NCI-H1436 treated with DMSO at 0.1 percent for 48 hours (cell line): ENCODE measurements around the gene UGCG.
"Not testable (repeated sequence)": the region's sequence is repeated elsewhere in the genome, so short reads cannot be mapped to it uniquely, and the experiment has no call there.

Source experiments
- DNase-seq: peaks from one replicate; lab custom pipeline; 2025; lab: John Stamatoyannopoulos, UW

Gene UGCG

GRCh38 chr9:111895996-111896941, at the start of gene UGCG:
TSS of gene UGCG (plus strand) at chr9:111896814. CDS start at chr9:111897216, 402 bp downstream.
- DNase-seq, result no peak

- DNase-seq, result no peak
Measured at GRCh38 chr9:111851553-111851952, 45.1 kb upstream of the UGCG start.

DNA sequence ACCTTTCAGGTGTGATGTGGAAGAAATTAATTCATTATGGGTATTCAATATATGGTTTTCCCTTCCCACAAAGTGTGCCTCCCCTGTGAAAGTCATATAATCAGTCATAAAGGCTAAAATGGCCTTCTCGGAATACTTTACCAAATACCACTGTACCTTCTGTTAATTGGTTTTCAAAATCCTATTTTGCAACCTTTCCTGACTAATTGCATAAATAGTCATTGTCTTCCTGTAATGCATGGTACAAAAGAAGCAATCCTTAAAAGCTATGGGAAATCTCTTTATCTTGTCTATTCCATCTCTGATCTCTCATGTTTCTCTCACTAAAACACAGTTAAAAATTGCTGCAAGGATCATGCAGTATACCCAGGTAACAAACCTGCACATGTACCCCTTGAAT, 44.3 kb upstream of the UGCG start:
- DNase-seq, result no peak

- no peak for DNase-seq
Measured at GRCh38 chr9:111853450-111853827, 43.2 kb upstream of the UGCG start.

DNA sequence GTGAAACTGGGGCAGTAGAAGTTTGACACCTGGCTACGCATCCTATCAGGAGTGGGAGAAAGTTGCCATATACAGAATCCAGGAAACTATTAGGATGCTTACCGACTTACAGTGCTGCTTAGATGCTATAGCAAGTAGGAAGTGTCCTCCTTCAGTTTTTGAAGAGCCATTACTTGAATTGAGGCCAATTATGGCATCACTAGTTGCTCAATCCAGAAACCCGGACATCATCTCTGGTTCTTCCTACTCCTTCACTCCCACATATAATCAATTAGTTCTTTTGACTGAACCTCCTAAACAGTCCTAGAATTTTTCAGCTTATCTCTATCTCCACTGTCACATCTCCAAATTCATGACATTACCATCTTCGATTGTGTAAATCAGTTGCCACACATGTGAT, 41.8 kb upstream of the UGCG start:
- DNase-seq, result no peak

DNA sequence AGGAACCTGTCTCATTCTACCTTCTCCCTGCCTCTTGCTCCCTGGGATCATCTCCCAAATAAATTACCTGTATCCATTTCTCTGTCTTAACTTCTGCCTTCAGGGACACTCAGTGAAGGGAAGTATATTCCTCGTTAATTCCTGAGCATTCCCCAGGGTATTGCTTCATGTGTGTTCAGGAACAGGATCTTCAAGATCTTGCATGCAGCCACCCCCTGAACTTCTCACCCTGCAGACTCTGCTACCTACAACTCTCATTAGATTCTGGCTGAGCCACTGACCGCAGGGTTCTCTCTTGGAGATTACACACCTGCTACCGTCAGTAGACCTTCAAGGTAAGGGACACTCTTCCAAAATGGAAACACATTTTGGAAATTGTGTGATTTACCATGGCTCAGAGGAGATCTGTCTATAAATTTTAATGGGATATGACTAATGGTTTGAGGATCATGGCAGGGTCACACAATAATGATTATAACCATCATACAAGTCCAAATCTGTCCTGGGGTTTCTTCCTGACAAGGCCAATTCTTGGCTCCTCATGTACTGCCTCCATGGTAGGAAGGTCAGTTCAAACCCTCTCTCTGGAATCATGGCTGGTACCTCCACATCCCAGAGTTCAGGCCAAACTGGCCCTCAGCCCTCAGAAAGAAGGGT, 38.9 kb upstream of the UGCG start:
- no peak for DNase-seq

DNA sequence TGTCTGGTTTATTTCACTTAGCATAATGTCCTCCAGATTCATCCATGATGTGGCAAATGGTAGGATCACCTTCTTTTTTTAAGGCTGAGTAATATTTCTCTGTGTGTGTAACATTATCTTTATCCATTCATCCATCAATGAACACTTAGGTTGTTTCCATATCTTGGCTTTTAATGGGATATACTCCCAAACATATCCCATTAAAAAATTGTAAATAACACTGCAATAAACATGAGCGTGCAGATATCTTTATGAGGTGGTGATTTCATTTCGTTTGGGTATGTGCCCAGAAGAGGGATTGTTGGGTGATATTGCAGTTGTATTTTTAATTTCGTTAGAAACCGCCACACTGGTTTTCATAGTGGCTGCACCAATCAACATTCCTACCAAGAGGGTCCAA, 36.2 kb upstream of the UGCG start:
- no peak for DNase-seq

DNA sequence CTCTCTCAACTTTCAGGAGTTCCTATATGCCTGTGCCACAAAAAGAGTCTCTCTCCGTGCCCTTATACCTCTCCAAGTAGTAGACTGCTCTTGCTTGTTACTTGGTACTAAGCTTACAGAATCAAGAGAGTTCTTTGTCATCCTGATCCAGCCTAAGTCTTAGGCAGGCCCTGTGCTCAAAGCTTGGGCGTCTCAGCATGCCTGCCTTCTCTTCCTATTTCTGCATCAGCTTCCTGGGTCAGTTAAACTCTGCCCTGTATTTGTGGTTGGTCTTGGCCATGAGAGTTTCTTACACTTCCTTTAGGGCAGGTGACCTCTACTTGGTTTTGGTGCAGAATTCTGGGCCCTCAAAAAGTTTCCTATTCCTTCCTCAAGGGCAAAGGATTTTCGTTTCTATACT, 33.0 kb upstream of the UGCG start:
- DNase-seq, result no peak

DNA sequence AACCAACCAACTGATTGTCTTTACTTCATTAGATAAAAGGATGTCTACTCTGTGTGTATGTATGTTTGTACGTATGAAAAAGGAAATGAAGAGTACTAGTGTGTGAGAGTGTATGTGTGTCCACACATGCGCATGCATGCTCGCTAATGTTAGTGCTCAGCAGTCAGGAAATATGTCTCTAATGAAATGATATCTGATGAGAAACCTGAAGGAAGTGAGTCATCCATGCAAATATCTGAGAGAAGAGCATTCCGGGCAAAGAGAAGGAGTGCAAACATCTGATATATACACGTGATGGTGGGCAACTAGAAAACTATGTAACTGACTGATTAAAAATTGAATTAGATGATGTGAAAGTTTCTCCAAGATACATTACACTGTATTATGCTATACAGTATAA, 29.6 kb upstream of the UGCG start:
- no peak for DNase-seq

GRCh38 chr9:111868475-111868874, 28.1 kb upstream of the UGCG start:
- no peak for DNase-seq

DNA sequence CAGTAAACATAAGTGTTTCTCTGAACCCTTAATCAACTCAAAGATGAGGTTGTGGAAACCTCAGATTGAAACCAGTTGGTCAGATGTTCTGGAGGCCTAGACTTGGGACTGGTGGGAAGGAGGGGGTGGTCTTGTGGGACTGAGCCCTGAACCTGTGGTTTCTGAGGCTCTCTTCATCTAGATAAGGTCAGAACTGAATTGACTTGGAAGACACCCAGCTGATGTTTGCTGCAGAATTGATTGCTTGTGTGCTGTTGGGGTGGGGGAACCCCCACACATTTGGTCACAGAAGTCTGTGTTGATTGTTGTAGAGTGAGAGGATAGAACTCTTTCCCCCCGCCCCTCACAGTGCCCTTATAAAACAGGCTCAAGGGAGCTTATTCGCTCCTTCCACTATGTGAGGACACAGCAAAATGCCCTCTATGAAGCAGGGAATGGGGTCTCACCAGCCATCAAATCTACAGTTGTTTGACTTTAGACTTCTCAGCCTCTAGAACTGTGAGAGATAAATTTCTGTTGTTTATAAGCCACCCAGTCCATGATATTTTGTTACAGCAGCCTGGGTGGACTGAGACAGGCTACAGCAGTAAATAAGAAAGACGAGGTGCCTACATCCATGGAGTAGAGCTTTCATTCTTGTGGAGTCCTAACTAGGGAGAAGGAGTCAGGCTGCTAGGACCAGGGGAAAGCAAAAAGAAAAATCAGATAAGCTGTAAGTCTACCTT, 25.7 kb upstream of the UGCG start:
- DNase-seq, result no peak

DNA sequence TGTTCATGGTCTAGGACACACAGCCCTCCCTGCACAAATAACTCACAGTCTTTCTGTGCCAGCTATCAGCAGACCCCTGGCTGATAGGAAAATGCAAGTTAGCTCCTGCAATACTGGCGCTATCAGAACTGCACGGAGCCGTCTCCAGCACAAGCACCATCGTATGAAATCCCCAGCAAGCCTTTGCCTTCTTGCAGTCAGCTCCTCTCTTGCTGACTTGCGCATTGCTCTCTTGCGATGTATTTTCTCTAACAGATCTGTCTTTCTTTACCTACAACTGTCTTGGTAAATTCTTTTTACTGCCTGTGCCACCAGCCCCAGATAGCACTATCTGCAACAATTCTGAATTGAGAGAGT, 25.1 kb upstream of the UGCG start:
- no peak for DNase-seq

DNA sequence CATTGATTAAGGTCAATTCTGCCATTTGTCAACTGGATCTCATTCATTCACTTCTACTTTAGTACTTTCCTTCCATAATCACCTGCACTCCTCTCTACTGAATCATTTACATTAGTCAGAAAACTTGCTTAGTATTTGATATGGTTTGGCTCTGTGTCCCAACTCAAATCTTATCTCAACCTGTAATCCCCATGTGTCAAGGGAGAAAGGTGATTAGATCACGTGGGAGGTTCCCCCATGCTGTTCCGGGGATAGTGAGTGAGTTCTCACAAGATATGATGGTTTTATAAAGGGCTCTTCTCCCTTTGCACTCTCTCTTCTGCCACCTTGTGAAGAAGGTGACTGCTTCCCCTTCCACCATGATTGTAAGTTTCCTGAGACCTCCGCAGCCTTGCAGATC, 23.7 kb upstream of the UGCG start:
- no peak for DNase-seq

- DNase-seq, result no peak
Measured at GRCh38 chr9:111873901-111874300, 22.7 kb upstream of the UGCG start.

- DNase-seq, result no peak
Measured at GRCh38 chr9:111874500-111874899, 22.1 kb upstream of the UGCG start.

DNA sequence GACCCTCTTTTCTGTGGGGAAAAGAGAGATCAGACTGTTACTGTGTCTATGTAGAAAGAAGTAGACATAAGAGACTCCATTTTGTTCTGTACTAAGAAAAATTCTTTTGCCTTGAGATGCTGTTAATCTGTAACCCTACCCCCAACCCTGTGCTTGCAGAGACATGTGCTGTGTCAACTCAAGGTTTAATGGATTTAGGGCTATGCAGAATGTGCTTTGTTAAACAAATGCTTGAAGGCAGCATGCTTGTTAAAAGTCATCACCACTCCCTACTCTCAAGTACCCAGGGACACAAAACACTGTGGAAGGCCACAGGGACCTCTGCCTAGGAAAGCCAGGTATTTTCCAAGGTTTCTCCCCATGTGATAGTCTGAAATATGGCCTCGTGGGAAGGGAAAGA, 21.3 kb upstream of the UGCG start:
- DNase-seq, result not testable (repeated sequence)

- not testable (repeated sequence) for DNase-seq
Measured at GRCh38 chr9:111875691-111876090, 20.9 kb upstream of the UGCG start.

- no peak for DNase-seq
Measured at GRCh38 chr9:111876179-111876578, 20.4 kb upstream of the UGCG start.

- no peak for DNase-seq
Measured at GRCh38 chr9:111877420-111877819, 19.2 kb upstream of the UGCG start.

GRCh38 chr9:111878946-111879345, 17.7 kb upstream of the UGCG start:
- DNase-seq, result no peak

- no peak for DNase-seq
Measured at GRCh38 chr9:111886983-111887718, 9.5 kb upstream of the UGCG start.

- DNase-seq, result no peak
Measured at GRCh38 chr9:111890334-111890733, 6.3 kb upstream of the UGCG start.
